Measurements from ENCODE around the gene NSD2.

The NSD2 gene

GRCh38 chr4:1882850-1883271 lies 11.7 kb downstream of the NSD2 start:
- H3K4me3 ChIP-seq (ENCODE audit: low read depth, low read length): no peak overlapping the region
- no peak for DNase-seq (ENCODE audit: low read depth)
- no peak for TF ChIP-seq CTCF (IDR thresholded peaks at IDR 0.05; ENCODE audit: control insufficient read depth, extremely low read depth, insufficient read depth)

- no peak for DNase-seq (ENCODE audit: low read depth)
- no peak overlapping the region for H3K4me3 ChIP-seq (ENCODE audit: low read depth, low read length)
- TF ChIP-seq CTCF (IDR thresholded peaks at IDR 0.05; ENCODE audit: control insufficient read depth, extremely low read depth, insufficient read depth): no peak
These were observed 12.4 kb downstream of the NSD2 start for GRCh38 chr4:1883583-1883982.

DNA sequence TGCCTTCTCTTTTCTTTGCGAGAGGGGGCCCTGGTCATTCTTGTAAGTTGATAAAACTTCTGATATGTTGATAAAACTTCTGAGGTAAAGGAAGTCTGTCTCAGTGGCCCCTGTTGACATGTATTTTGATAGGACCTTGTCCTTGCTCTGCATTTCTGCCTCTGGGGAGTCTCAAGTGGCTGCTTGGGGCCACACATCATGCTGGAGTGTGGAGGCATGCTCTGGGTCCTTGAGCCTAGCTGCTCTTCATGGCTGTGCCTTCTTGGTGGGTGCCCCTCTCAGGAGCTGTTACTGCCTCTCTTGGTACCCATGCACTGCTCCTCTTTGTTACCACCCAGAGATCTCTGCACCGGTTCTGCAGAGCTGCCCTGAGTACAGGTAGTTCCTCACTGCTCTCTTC lies 14.2 kb downstream of the NSD2 start:
- no peak for TF ChIP-seq CTCF (IDR thresholded peaks at IDR 0.05; ENCODE audit: control insufficient read depth, extremely low read depth, insufficient read depth)
- H3K4me3 ChIP-seq (ENCODE audit: low read depth, low read length): no peak overlapping the region
- DNase-seq (ENCODE audit: low read depth): no peak

DNA sequence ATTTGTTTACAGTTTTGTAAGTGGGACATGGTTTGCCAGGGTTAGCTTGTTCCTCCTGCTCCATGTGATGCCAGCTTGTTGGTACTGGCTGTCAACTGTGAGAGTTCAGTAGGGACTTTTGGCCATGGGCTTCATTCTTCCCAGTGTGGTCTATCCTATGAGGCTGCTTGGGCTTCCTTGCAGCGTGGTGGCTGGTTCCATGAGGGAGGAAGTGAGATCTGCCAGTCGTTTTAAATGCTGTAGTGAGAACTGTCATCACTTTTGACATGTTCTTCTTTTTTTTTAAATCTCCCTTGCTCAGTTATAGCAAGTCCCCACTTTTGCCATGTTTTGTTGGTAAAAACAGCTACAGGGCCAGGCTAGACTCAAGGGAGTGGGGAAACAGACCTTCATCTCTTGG lies 15.9 kb downstream of the NSD2 start:
- H3K4me3 ChIP-seq (ENCODE audit: low read depth, low read length): no peak overlapping the region
- no peak for TF ChIP-seq CTCF (IDR thresholded peaks at IDR 0.05; ENCODE audit: control insufficient read depth, extremely low read depth, insufficient read depth)
- no peak for DNase-seq (ENCODE audit: low read depth)

- no peak for TF ChIP-seq CTCF (IDR thresholded peaks at IDR 0.05; ENCODE audit: control insufficient read depth, extremely low read depth, insufficient read depth)
- H3K4me3 ChIP-seq (ENCODE audit: low read depth, low read length): no peak overlapping the region
- no peak for DNase-seq (ENCODE audit: low read depth)
These were observed 19.9 kb downstream of the NSD2 start for GRCh38 chr4:1890979-1891570.

DNA sequence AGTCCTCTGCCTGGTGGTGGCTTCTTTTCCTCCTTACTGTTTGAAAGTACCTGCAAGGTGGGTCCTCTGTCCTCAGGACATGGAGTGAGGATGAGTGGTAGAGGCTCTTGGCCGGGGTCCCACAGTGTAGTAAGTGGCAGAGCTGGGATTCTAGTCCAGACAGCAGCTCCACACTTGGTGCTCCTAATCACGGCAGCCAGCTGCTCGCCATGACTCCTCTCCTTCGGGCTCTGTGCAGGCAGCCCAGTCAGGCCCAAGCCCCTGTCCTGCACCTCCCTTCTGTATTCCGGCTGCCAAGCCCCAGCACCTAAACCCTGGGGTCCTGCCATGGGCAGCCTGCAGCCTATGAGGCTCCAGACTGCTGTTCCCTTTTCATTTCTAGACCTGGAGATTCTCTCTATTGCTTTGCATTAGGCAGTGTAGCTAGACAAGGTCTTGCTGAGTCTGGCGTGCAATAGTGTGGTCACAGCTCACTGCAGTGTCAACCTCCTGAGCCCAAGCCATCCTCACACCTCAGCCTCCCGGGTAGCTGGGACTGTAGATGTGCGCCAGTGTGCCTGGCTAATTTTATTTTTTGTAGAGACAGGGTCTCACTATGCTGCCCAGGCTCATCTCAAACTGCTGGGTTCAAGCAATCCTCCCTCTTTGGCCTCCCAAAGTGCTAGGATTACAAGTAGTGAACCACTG lies 24.9 kb downstream of the NSD2 start:
- no peak overlapping the region for H3K4me3 ChIP-seq (ENCODE audit: low read depth, low read length)
- TF ChIP-seq CTCF (IDR thresholded peaks at IDR 0.05; ENCODE audit: control insufficient read depth, extremely low read depth, insufficient read depth): no peak
- no peak for DNase-seq (ENCODE audit: low read depth)

- no peak overlapping the region for H3K4me3 ChIP-seq (ENCODE audit: low read depth, low read length)
- TF ChIP-seq CTCF (IDR thresholded peaks at IDR 0.05; ENCODE audit: control insufficient read depth, extremely low read depth, insufficient read depth): no peak
- DNase-seq (ENCODE audit: low read depth): no peak
These were observed 25.4 kb downstream of the NSD2 start for GRCh38 chr4:1896658-1896991.
